A549 (cell line): ENCODE results near the gene NKRF. TPM values are rescaled to one million over a fixed set of nuclear protein-coding genes. Genes with fewer than 3 reads are reported as not detected.

Experiments
- ATAC-seq, 2 experiments: fragments of 200-7000 bp in 1 of 2; fragments of >200 bp in 1 of 2; cut with Nextera tagmentation in 1 of 2; cut with Tn5 transposase in 1 of 2; 3 replicates each; pipeline versions ENCODE4 v1.8.0 to v1.9.1; 2018 to 2020; ENCODE audit warnings: mild to moderate bottlenecking in 1 of 2, moderate library complexity in 1 of 2
- CTCF ChIA-PET: fragments of 300-600 bp; sonication (Branson Sonifier 250); formaldehyde crosslinking; extraction: SDS; loops from one replicate; lab custom pipeline; 2021; ENCODE audit warnings: antibody characterized with exemption, inconsistent platforms; lab: Yijun Ruan, JAX
- POLR2A ChIA-PET: fragments of 350-600 bp; formaldehyde crosslinking; extraction: SDS; loops from one replicate; lab custom pipeline; 2021; ENCODE audit warnings: antibody characterized with exemption, inconsistent platforms; lab: Yijun Ruan, JAX
- DNase-seq, 2 experiments: peaks; one replicate each; pipeline versions ENCODE4 v3.0.0 to v3.0.0-alpha.2; 2011 to 2016; ENCODE audit warnings: low read depth in 1 of 2, low spot score in 1 of 2
- FAIRE-seq: peaks from 2 replicates; lab custom pipeline; 2011; peaks lifted over from hg19 to GRCh38; lab: Jason Lieb, UNC
- H3K27ac ChIP-seq, 2 experiments: fragments of >200 bp; sonication (Bioruptor Twin); formaldehyde crosslinking; 3 replicates each; pipeline ENCODE4 v1.5.1; 2016 to 2017
- H3K4me1 ChIP-seq: fragments of >200 bp; sonication (Bioruptor Twin); formaldehyde crosslinking; 3 replicates; pipeline ENCODE4 v1.6.1; 2016
- H3K4me2 ChIP-seq: fragments of >200 bp; sonication (Bioruptor Twin); formaldehyde crosslinking; 3 replicates; pipeline ENCODE4 v1.6.1; 2016
- H3K4me3 ChIP-seq: fragments of >200 bp; sonication (Bioruptor Twin); formaldehyde crosslinking; 3 replicates; pipeline ENCODE4 v1.5.1; 2016
- H3K9me3 ChIP-seq: fragments of >200 bp; sonication (Bioruptor Twin); formaldehyde crosslinking; 3 replicates; pipeline ENCODE4 v1.6.1; 2016
- BCL3 ChIP-seq: fragments of >200 bp; sonication (Bioruptor Twin); formaldehyde crosslinking; IDR thresholded peaks from 3 replicates; pipeline ENCODE4 v1.6.1; 2016
- CBX2 ChIP-seq: fragments of 200-600 bp; sonication (generic); IDR thresholded peaks from 2 replicates; pipeline ENCODE4 v1.6.1; 2016; ENCODE audit warnings: low read depth, mild to moderate bottlenecking, borderline replicate concordance
- CEBPB ChIP-seq, 2 experiments: fragments of >200 bp in 1 of 2; sonication (Bioruptor Twin) in 1 of 2; formaldehyde crosslinking in 1 of 2; IDR thresholded peaks; 2 replicates each; pipeline ENCODE4 v1.6.1; 2012 to 2016
- CHD2 ChIP-seq: fragments of 150-350 bp; IDR thresholded peaks from 2 replicates; pipeline ENCODE4 v1.6.1; 2014; ENCODE audit warnings: low read length; ENCODE audit not compliant: partially characterized antibody
- CHD4 ChIP-seq: fragments of 200-600 bp; sonication (generic); IDR thresholded peaks from 2 replicates; pipeline ENCODE4 v1.6.1; 2016; ENCODE audit warnings: antibody characterized with exemption, mild to moderate bottlenecking, borderline replicate concordance
- CTCF ChIP-seq: fragments of >200 bp; sonication (Bioruptor Twin); formaldehyde crosslinking; IDR thresholded peaks from 3 replicates; pipeline ENCODE4 v1.5.1; 2016
- EHMT2 ChIP-seq: fragments of 200-600 bp; sonication (generic); IDR thresholded peaks from 2 replicates; pipeline ENCODE4 v1.6.1; 2016; ENCODE audit warnings: antibody characterized with exemption, low read depth, mild to moderate bottlenecking, moderate library complexity
- ESRRA ChIP-seq: fragments of 150-350 bp; IDR thresholded peaks from 2 replicates; pipeline ENCODE4 v1.6.1; 2014; ENCODE audit warnings: mild to moderate bottlenecking, low read length, borderline replicate concordance
- FOXS1 ChIP-seq: fragments of 250-450 bp; sonication (Bioruptor Pico); IDR thresholded peaks from 2 replicates; pipeline ENCODE4 v1.5.0; 2020; ENCODE audit warnings: mild to moderate bottlenecking, moderate library complexity
- HOXA7 ChIP-seq: fragments of 250-450 bp; sonication (Bioruptor Pico); IDR thresholded peaks from 2 replicates; pipeline ENCODE4 v1.5.0; 2020; ENCODE audit warnings: mild to moderate bottlenecking, moderate library complexity
- HOXB13 ChIP-seq: fragments of 250-450 bp; sonication (Bioruptor Pico); IDR thresholded peaks from 2 replicates; pipeline ENCODE4 v1.5.0; 2020; ENCODE audit warnings: low read depth, mild to moderate bottlenecking, moderate library complexity
- MAFK ChIP-seq: fragments of 450-650 bp; IDR thresholded peaks from 2 replicates; pipeline ENCODE4 v1.6.1; 2014; ENCODE audit not compliant: partially characterized antibody
- MAZ ChIP-seq: fragments of 150-350 bp; IDR thresholded peaks from 2 replicates; pipeline ENCODE4 v1.6.1; 2014; ENCODE audit warnings: antibody characterized with exemption, low read depth, low read length, borderline replicate concordance
- NFE2L2 ChIP-seq: fragments of 150-350 bp; conservative IDR thresholded peaks from 2 replicates; pipeline ENCODE4 v1.6.1; 2014; ENCODE audit warnings: low read length
- PBX3 ChIP-seq: IDR thresholded peaks from 2 replicates; pipeline ENCODE4 v1.6.1; 2012
- POLR2AphosphoS2 ChIP-seq: conservative IDR thresholded peaks from 2 replicates; pipeline ENCODE4 v1.6.1; 2012; ENCODE audit warnings: low read length, improper control_type of control experiment, inconsistent platforms
- REST ChIP-seq: fragments of 200-600 bp; sonication (generic); IDR thresholded peaks from 2 replicates; pipeline ENCODE4 v1.6.1; 2016; ENCODE audit warnings: antibody characterized with exemption, mild to moderate bottlenecking, moderate library complexity
- TP53 ChIP-seq: fragments of 250-450 bp; sonication (Bioruptor Pico); IDR thresholded peaks from 2 replicates; pipeline ENCODE4 v1.5.0; 2021; ENCODE audit warnings: mild to moderate bottlenecking, moderate library complexity
- WGBS: methylation state at CpG from one replicate; pipeline ENCODE4 v1.1.6; 2017; ENCODE audit errors: missing lambda C conversion rate; 5-methylcytosine and 5-hydroxymethylcytosine counted together
- polyA plus RNA-seq, 4 experiments: library from polyadenylated mRNA; depleted of rRNA in 3 of 4; stranded (reverse); fragments of >200 nt; fragmentation: RNase III in 1 of 4; extraction: RNeasy Plus Mini Kit Qiagen cat#74134 plus additional on column Dnase treatment in 1 of 4; gene quantifications; 2 replicates in 3 of 4; 3 replicates in 1 of 4; pipeline ENCODE4 v1.2.3, GENCODE V29; 2011 to 2017

NKRF gene
- polyA plus RNA-seq, 2 of the 4 experiments (the other 2 are of a cell fraction), result 14.7 to 16.2 TPM

- FAIRE-seq (no peak), DNase-seq (no peak), ATAC-seq (no peak)
- H3K9me3 ChIP-seq, result no peaks in the 10 kb centered on the region
- H3K4me2 ChIP-seq, result no peak overlapping the region
- CTCF ChIA-PET, result no interaction called here
- WGBS, result 66% methylated on average over 7 of the region's 9 CpGs
- POLR2A ChIA-PET, result no interaction called here
- H3K4me1 ChIP-seq, result no peaks in the 10 kb centered on the region
- H3K27ac ChIP-seq, result no peak overlapping the region
- H3K4me3 ChIP-seq, result no peak overlapping the region
- TF ChIP-seq ESRRA (no peak), CBX2 (no peak)
Measured at GRCh38 chrX:119622356-119623232, 16.4 kb upstream of the NKRF start.

GRCh38 chrX:119618439-119618838 is 12.2 kb upstream of the NKRF start:
- 81% methylated on average over 5 of the region's 5 CpGs for WGBS
- H3K9me3 ChIP-seq, result no peaks in the 10 kb centered on the region
- no peak for ATAC-seq
- DNase-seq, result no peak
- no peaks in the 10 kb centered on the region for H3K4me1 ChIP-seq
- H3K4me2 ChIP-seq, result no peak overlapping the region
- H3K27ac ChIP-seq, result no peak overlapping the region
- POLR2A ChIA-PET, result no interaction called here
- no peak for FAIRE-seq
- TF ChIP-seq TP53 (CRISPR knock-in tag), result no peak
- no peak for TF ChIP-seq BCL3
- TF ChIP-seq HOXA7 (CRISPR knock-in tag), result no peak
- no peak for TF ChIP-seq REST
- no peak for TF ChIP-seq MAFK
- no peak for TF ChIP-seq EHMT2
- TF ChIP-seq CEBPB (IDR thresholded peaks at IDR 0.05), result no peak
- no peak for TF ChIP-seq NFE2L2
- TF ChIP-seq FOXS1 (CRISPR knock-in tag), result no peak
- no peak for TF ChIP-seq CHD4
- no peak overlapping the region for H3K4me3 ChIP-seq
- CTCF ChIA-PET, result interaction anchor here (0.9 kb wide), 1 partner anchor 111 kb away, joined by 3 read pairs; no protein-coding TSS in a partner anchor

- no peak for DNase-seq
- WGBS, result 76% methylated on average over 15 of the region's 15 CpGs
- no peak overlapping the region for H3K4me3 ChIP-seq
- H3K9me3 ChIP-seq, result no peaks in the 10 kb centered on the region
- H3K4me2 ChIP-seq, result no peak overlapping the region
- H3K4me1 ChIP-seq, result no peaks in the 10 kb centered on the region
- peak; percentile 36 for FAIRE-seq
- POLR2A ChIA-PET, result no interaction called here
- CTCF ChIA-PET, result interaction anchor here (0.9 kb wide), 1 partner anchor 112 kb away, joined by 3 read pairs; no protein-coding TSS in a partner anchor
- no peak overlapping the region for H3K27ac ChIP-seq
- no peak for ATAC-seq
- TF ChIP-seq MAZ (no peak), POLR2AphosphoS2 (no peak), REST (no peak), HOXA7 (CRISPR knock-in tag) (no peak), TP53 (CRISPR knock-in tag) (no peak), PBX3 (no peak), CHD2 (no peak), CTCF (no peak), HOXB13 (no peak)
Measured at GRCh38 chrX:119617517-119618164, 11.4 kb upstream of the NKRF start.
